IMR-90 (cell line): ENCODE data around the gene ATF6B.

Source experiments
- BHLHE40 ChIP-seq: fragments of 150-350 bp; IDR thresholded peaks from 2 replicates; pipeline ENCODE4 v1.6.1; 2016; ENCODE audit warnings: mild to moderate bottlenecking, low read depth, low read length
- CEBPB ChIP-seq: IDR thresholded peaks from 2 replicates; pipeline ENCODE4 v1.6.1; 2012; ENCODE audit warnings: low read depth, low read length, improper control_type of control experiment
- CTCF ChIP-seq: conservative IDR thresholded peaks from 2 replicates; pipeline ENCODE4 v1.5.1; 2012; ENCODE audit warnings: mild to moderate bottlenecking, low read depth, low read length, improper control_type of control experiment
- ELK1 ChIP-seq: fragments of 150-350 bp; IDR thresholded peaks from 2 replicates; pipeline ENCODE4 v1.6.1; 2016; ENCODE audit warnings: low read depth, mild to moderate bottlenecking, low read length, moderate library complexity, borderline replicate concordance
- FOS ChIP-seq: fragments of 150-350 bp; IDR thresholded peaks from 2 replicates; pipeline ENCODE4 v1.6.1; 2016; ENCODE audit warnings: low read depth, low read length
- MAFK ChIP-seq: IDR thresholded peaks from 2 replicates; pipeline ENCODE4 v1.6.1; 2012; ENCODE audit warnings: low read depth, low read length, improper control_type of control experiment
- MXI1 ChIP-seq: IDR thresholded peaks from 2 replicates; pipeline ENCODE4 v1.6.1; 2012; ENCODE audit warnings: low read depth, mild to moderate bottlenecking, low read length, moderate library complexity, borderline replicate concordance
- POLR2A ChIP-seq: IDR thresholded peaks from 2 replicates; pipeline ENCODE4 v1.6.1; 2012; ENCODE audit warnings: mild to moderate bottlenecking, low read depth, low read length
- RAD21 ChIP-seq: IDR thresholded peaks from 2 replicates; pipeline ENCODE4 v1.6.1; 2012; ENCODE audit warnings: low read length, improper control_type of control experiment
- RCOR1 ChIP-seq: IDR thresholded peaks from 2 replicates; pipeline ENCODE4 v1.6.1; 2012; ENCODE audit warnings: mild to moderate bottlenecking, low read length, improper control_type of control experiment; ENCODE audit not compliant: insufficient replicate concordance
- USF2 ChIP-seq: fragments of 150-350 bp; IDR thresholded peaks from 2 replicates; pipeline ENCODE4 v1.6.1; 2017; ENCODE audit warnings: mild to moderate bottlenecking, antibody characterized with exemption, low read length, low read depth

- TF ChIP-seq CTCF: no peak
- no peak for TF ChIP-seq RAD21
- no peak for TF ChIP-seq MAFK
- no peak for TF ChIP-seq ELK1
- TF ChIP-seq CEBPB: no peak
- TF ChIP-seq MXI1: no peak
- TF ChIP-seq POLR2A: no peak
- no peak for TF ChIP-seq FOS
- TF ChIP-seq RCOR1: no peak
- TF ChIP-seq USF2: no peak
- no peak for TF ChIP-seq BHLHE40
These were observed 41.0 kb upstream of the ATF6B start for GRCh38 chr6:32168807-32169591.
